GM21381 (cell line): Measurements from ENCODE around the gene SYNGR4.
A peak's percentile ranks its signal among the peaks of the same experiment; 100 is the strongest.
"Not testable (repeated sequence)": the region's sequence is repeated elsewhere in the genome, so short reads cannot be mapped to it uniquely, and the experiment has no call there.

Source experiments
- ATAC-seq: cut with Tn5 transposase; IDR thresholded peaks from one replicate; pipeline ENCODE4 v1.9.1; 2021; ENCODE audit warnings: mild to moderate bottlenecking, moderate library complexity; ENCODE audit not compliant: unreplicated experiment

The SYNGR4 gene

GRCh38 chr19:48370955-48371354, 6.8 kb downstream of the SYNGR4 start:
- ATAC-seq, result no peak

- ATAC-seq, result no peak
Observed at GRCh38 chr19:48371367-48371766, 7.2 kb downstream of the SYNGR4 start.

DNA sequence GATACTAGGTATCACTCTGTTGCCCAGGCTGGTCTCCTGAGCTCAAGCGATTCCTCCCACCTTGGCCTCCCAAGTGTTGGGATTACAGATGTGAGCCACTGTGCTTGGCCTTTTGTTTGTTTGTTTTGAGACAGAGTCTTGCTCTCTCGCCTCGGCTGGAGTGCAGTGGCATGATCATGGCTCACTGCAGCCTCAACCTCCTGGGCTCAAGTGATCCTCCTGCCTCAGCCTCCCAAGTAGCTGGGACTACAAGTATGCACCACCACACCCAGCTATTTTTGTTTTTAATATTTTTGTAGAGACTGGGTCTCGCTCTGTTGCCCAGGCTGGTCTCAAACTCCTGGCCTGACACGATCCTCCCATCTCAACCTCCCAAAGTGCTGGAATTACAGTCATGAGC, 7.6 kb downstream of the SYNGR4 start:
- not testable (repeated sequence) for ATAC-seq

DNA sequence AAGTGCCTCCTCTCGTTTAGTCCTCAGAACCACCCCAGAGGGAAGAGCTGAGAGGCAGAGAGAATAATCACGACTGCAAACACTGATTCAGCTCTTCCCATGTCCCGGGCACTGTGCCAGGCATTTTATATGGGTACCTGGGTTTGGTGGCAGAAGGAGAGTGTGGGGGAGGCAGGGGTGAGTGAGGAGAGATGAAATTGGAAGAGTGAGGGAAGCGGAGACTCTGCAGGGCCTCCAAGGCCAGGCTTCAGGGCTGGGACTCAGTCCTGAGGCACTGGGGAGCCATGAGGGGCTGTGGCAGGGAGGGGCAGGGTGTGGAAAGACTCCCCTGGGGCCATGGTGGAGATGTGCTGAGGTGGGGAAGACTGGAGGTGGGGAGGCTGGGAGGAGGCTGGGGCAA, 8.7 kb downstream of the SYNGR4 start:
- ATAC-seq, result no peak

GRCh38 chr19:48373567-48373966, 9.4 kb downstream of the SYNGR4 start:
- ATAC-seq, result no peak

GRCh38 chr19:48378194-48378570, 14.0 kb downstream of the SYNGR4 start:
- no peak for ATAC-seq

DNA sequence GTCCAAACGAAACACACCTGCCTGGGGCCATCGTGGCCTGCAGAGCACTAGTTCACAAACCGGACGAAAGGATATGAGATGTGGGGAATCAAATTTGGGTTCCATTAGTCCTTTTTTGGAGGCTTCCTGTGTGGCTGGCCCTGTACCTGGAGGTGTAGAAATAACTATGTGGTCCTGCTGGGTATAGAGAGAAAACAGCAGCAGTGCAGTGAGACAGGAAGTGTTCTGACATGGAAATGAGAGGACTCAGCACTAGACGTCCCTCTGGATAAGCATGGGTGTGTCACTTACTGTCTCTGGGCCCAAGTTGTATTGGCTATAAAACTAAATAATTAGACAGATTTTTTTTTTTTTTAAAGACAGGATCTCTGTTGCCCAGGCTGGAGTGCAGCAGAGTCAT, 14.9 kb downstream of the SYNGR4 start:
- no peak for ATAC-seq

DNA sequence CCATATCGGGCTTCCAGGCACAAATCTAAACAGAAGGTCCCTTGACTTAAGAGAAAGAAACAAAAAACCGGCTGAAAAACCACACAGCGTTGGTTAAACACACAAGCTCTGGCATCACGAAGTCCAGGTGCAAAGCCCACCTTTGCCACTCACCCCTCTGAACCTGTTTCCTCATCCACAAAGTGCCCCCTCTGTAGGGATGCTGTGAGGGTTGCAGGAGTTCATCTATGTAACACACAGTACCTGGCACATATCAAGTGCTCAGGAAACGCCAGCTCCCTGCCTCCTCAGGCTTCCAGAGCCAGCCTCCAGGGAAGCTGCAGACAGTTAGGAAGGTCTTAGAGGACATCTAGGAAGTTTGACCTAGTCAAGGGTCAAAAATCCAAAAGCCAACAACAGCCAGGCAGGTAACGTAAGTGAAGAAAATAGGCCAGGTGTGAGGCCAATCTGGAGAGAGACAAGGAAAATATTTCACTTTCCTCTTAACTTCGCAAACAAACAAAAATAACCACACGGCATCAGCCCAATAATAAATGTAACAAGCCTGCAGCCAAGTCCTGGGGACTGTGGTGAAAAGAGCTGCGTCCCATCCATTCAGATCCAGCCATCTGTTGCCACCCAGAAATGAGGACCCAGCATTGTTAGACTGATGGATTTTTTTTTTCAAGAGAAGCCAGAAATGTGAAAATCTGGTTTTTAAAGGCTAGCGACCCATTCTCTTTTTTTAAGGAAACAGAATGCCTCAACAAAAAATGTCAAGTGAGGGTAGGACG, 17.2 kb downstream of the SYNGR4 start:
- ATAC-seq, result no peak

- ATAC-seq, result no peak
Observed at GRCh38 chr19:48382286-48382685, 18.1 kb downstream of the SYNGR4 start.

GRCh38 chr19:48385461-48386087, 21.4 kb downstream of the SYNGR4 start:
- ATAC-seq, result no peak

DNA sequence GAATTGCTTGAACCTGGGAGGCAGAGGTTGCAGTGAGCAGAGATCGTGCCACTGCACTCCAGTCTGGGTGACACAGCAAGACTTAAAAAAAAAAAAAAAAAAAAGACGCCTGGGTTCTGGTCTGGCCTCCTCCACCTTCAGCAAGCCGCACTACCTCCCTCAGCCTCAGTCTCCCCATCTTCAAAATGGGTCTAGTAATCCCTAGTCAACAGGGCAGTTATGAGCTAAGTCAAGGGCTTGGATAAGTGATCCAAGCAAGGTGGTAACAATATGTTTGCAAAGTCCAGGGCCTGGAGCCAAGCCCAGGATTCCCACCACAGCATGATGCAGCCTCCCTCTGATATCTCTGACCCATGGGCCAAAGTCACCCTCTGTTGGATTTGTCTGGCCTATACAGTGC, 22.8 kb downstream of the SYNGR4 start:
- ATAC-seq, result no peak

- ATAC-seq, result no peak
Observed at GRCh38 chr19:48390188-48391099, 26.3 kb downstream of the SYNGR4 start.

DNA sequence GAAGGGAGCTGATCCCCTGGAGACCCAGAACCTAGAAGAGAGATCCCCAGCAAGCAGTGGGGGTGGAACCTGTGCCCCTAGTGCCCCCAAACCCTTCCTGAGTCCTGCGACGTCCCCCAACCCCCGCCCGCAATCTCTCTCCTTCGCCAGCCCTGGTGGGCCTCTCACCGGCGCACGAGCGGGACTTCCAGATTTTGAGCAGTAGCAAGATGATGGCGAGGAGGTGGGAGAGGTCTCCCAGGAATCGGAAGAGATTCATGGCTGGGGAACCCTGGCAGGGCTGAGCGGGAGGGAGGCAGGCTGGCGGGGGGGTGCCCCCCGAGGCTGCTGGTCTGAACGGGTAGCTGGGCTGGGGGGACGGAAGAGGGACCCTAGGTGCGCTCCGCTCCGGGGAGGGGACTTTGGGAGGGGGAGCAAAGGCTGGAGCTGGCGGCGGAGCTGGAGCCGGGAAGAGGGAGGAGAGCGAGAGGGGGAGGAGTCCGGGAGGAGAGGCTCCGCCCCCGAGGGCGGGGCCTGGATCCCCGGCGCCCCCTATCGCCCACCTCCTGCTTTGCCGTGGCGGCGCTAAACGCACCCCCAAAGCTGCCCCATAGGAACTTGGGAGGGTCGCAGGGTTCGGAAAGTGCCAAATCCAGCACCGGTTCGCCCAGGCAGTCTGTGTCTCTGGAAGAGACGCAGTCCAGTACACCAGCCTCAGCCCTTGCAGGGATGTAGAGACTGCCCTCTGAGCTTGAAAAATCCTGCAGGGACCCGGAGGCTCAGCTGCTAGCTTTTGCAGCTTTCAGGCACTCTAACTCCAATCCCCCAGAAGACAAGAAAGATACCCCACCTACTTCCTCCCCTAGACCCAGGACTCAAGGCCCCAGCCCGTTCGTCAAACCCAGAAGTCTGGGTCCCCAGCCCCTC, 27.2 kb downstream of the SYNGR4 start, which contains the start of gene KDELR1:
Gene KDELR1, minus strand, starts transcription at position 452 of the 906 bp plus-strand sequence. Its CDS starts 193 bp downstream, at position 259.
- peak; percentile 84 for ATAC-seq

DNA sequence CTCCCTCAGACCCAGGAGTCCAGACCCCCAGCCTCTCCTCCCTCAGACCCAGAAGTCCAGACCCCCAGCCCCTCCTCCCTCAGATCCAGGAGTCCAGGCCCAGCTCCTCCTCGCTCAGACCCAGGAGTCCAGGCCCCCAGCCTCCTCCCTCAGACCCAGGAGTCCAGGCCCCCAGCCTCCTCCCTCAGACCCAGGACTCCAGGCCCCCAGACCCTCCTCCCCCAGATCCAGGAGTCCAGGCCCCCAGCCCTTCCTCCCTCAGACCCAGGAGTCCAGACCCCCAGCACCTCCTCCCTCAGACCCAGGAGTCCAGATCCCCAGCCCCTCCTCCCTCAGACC, 27.8 kb downstream of the SYNGR4 start:
- not testable (repeated sequence) for ATAC-seq

GRCh38 chr19:48392860-48393558, 28.8 kb downstream of the SYNGR4 start:
- ATAC-seq, result no peak

- no peak for ATAC-seq
Observed at GRCh38 chr19:48393559-48394330, 29.6 kb downstream of the SYNGR4 start, which contains the start of gene GRIN2D. Gene GRIN2D, plus strand, starts transcription at chr19:48393668. Its CDS starts 4,725 bp downstream, at chr19:48398393.

- no peak for ATAC-seq
Observed at GRCh38 chr19:48394331-48395169, 30.4 kb downstream of the SYNGR4 start.

DNA sequence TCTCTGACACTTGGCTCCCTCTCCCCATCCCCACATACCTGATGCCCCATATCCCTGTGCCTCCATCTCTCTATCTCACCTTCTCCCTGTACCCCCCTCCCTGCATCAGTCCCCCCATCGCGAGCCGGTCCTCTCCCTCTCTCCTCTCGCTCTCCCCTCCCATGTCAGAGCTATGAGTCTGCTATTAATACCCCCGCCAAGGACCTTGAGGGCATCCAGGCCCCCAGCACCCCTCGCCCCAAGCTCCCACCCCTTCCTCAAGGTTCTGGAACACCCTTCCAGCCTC, 30.9 kb downstream of the SYNGR4 start:
- ATAC-seq, result no peak
